Neural cell (in vitro differentiated cells): ENCODE measurements around the gene MACROH2A1. TPM values are rescaled to one million over a fixed set of nuclear protein-coding genes. Genes with fewer than 3 reads are reported as not detected.

Experiments used
- H2AFZ ChIP-seq: fragments of 200-600, 300-800 bp; sonication (generic), shearing (Covaris generic); 2 replicates; pipeline ENCODE4 v1.6.0; 2014; ENCODE audit warnings: low read depth, mild to moderate bottlenecking, antibody characterized with exemption, low read length, moderate library complexity
- H3F3A ChIP-seq: fragments of 200-600 bp; shearing (Covaris generic); 2 replicates; pipeline ENCODE4 v1.6.1; 2016; ENCODE audit warnings: mild to moderate bottlenecking, moderate library complexity, mixed read lengths, antibody characterized with exemption, low read length; ENCODE audit not compliant: insufficient read depth, poor library complexity, severe bottlenecking
- H3K27ac ChIP-seq: fragments of 200-600, 300-800 bp; sonication (generic), shearing (Covaris generic); 2 replicates; pipeline ENCODE4 v1.5.1; 2014; ENCODE audit warnings: mild to moderate bottlenecking, low read length, moderate library complexity
- H3K27me3 ChIP-seq: fragments of 300-800, 200-600 bp; sonication (generic), shearing (Covaris generic); 2 replicates; pipeline ENCODE4 v1.6.0; 2014; ENCODE audit warnings: mild to moderate bottlenecking, low read depth, low read length, moderate library complexity; ENCODE audit not compliant: insufficient read depth
- H3K36me3 ChIP-seq: fragments of 300-800, 200-600 bp; sonication (generic), shearing (Covaris generic); 2 replicates; pipeline ENCODE4 v1.5.1; 2014; ENCODE audit warnings: mild to moderate bottlenecking, antibody characterized with exemption, low read length, moderate library complexity; ENCODE audit not compliant: insufficient read depth
- H3K4me2 ChIP-seq: fragments of 300-800, 200-600 bp; sonication (generic), shearing (Covaris generic); 2 replicates; pipeline ENCODE4 v1.6.0; 2014; ENCODE audit warnings: mild to moderate bottlenecking, low read length
- H3K4me3 ChIP-seq: fragments of 300-800, 200-600 bp; sonication (generic), shearing (Covaris generic); 2 replicates; pipeline ENCODE4 v1.5.1; 2014; ENCODE audit warnings: mild to moderate bottlenecking, low read length, moderate library complexity
- H3K79me2 ChIP-seq: fragments of 200-600 bp; shearing (Covaris generic); replicated peaks from 2 replicates; pipeline ENCODE4 v1.6.0; 2014; ENCODE audit warnings: mild to moderate bottlenecking, low read length, moderate library complexity; ENCODE audit not compliant: insufficient read depth
- H3K9ac ChIP-seq: fragments of 300-800, 200-600 bp; sonication (generic), shearing (Covaris generic); 2 replicates; pipeline ENCODE4 v1.6.1; 2016; ENCODE audit warnings: mild to moderate bottlenecking, low read length, mixed read lengths
- H3K9me2 ChIP-seq: fragments of 200-600 bp; shearing (Covaris generic); 2 replicates; pipeline ENCODE4 v1.6.1; 2016; ENCODE audit warnings: mild to moderate bottlenecking, low read length, mixed read lengths; ENCODE audit not compliant: insufficient read depth
- H3K9me3 ChIP-seq: fragments of 200-600, 300-800 bp; sonication (generic), shearing (Covaris generic); 2 replicates; pipeline ENCODE4 v1.6.1; 2016; ENCODE audit warnings: mild to moderate bottlenecking, mixed run types, low read length, moderate library complexity, mixed read lengths
- H4K20me1 ChIP-seq: fragments of 200-600 bp; shearing (Covaris generic); 2 replicates; pipeline ENCODE4 v1.6.1; 2016; ENCODE audit warnings: mild to moderate bottlenecking, mixed run types; ENCODE audit not compliant: insufficient read depth
- CTCF ChIP-seq: fragments of 450-650 bp; IDR thresholded peaks from 2 replicates; pipeline ENCODE4 v1.5.1; 2014; ENCODE audit warnings: antibody characterized with exemption, mild to moderate bottlenecking, moderate library complexity; ENCODE audit not compliant: poor library complexity, severe bottlenecking
- EP300 ChIP-seq: fragments of 450-650 bp; conservative IDR thresholded peaks from 2 replicates; pipeline ENCODE4 v1.6.1; 2014; ENCODE audit warnings: antibody characterized with exemption, mild to moderate bottlenecking, moderate library complexity; ENCODE audit not compliant: poor library complexity, severe bottlenecking
- EZH2 ChIP-seq: fragments of 200-600, 300-800 bp; shearing (Covaris generic), sonication (generic); IDR thresholded peaks from 2 replicates; pipeline ENCODE4 v1.6.1; 2014; ENCODE audit warnings: antibody characterized with exemption, low read length, borderline replicate concordance, mild to moderate bottlenecking; ENCODE audit not compliant: insufficient read depth, poor library complexity, severe bottlenecking
- MXI1 ChIP-seq: fragments of 450-650 bp; conservative IDR thresholded peaks from 2 replicates; pipeline ENCODE4 v1.6.1; 2014; ENCODE audit warnings: antibody characterized with exemption, mild to moderate bottlenecking; ENCODE audit not compliant: poor library complexity, severe bottlenecking
- POLR2AphosphoS5 ChIP-seq: IDR thresholded peaks from 2 replicates; pipeline ENCODE4 v1.6.1; 2012
- RAD21 ChIP-seq: fragments of 450-650 bp; conservative IDR thresholded peaks from 2 replicates; pipeline ENCODE4 v1.6.1; 2014; ENCODE audit warnings: antibody characterized with exemption, mild to moderate bottlenecking, moderate library complexity
- REST ChIP-seq: IDR thresholded peaks from 2 replicates; pipeline ENCODE4 v1.6.1; 2012; ENCODE audit warnings: borderline replicate concordance
- SMC3 ChIP-seq: fragments of 450-650 bp; conservative IDR thresholded peaks from 2 replicates; pipeline ENCODE4 v1.6.1; 2014; ENCODE audit warnings: antibody characterized with exemption, mild to moderate bottlenecking, moderate library complexity; ENCODE audit not compliant: poor library complexity
- TAF1 ChIP-seq: IDR thresholded peaks from 2 replicates; pipeline ENCODE4 v1.6.1; 2012; ENCODE audit warnings: low read depth
- polyA plus RNA-seq: library from polyadenylated mRNA; depleted of rRNA; stranded (reverse); fragments of >200 nt; gene quantifications from 2 replicates; pipeline ENCODE4 v1.2.3, GENCODE V29; 2014

MACROH2A1 gene
- polyA plus RNA-seq, 1 donor from 2014 or later = 351 TPM

GRCh38 chr5:135309391-135310327, 89.4 kb downstream of the MACROH2A1 start:
- H3K27ac ChIP-seq = no peak overlapping the region
- H3K79me2 ChIP-seq = no peaks in the 10 kb centered on the region
- H4K20me1 ChIP-seq = no peaks in the 10 kb centered on the region
- no peaks in the 10 kb centered on the region for H3K9me3 ChIP-seq
- H2AFZ ChIP-seq = no peak overlapping the region
- H3K36me3 ChIP-seq = no peaks in the 10 kb centered on the region
- H3K9ac ChIP-seq = no peak overlapping the region
- H3F3A ChIP-seq = no peaks in the 10 kb centered on the region
- H3K27me3 ChIP-seq = no peaks in the 10 kb centered on the region
- H3K4me3 ChIP-seq = no peak overlapping the region
- TF ChIP-seq POLR2AphosphoS5 = no peak
- no peak for TF ChIP-seq TAF1
- no peak for TF ChIP-seq MXI1
- no peak for TF ChIP-seq RAD21
- TF ChIP-seq SMC3 = no peak
- TF ChIP-seq EP300 = no peak
- no peak for TF ChIP-seq EZH2
- H3K4me2 ChIP-seq = no peak overlapping the region
- no peaks in the 10 kb centered on the region for H3K9me2 ChIP-seq

- TF ChIP-seq TAF1 (no peak), SMC3 (no peak), EZH2 (no peak), RAD21 (no peak), REST (no peak), POLR2AphosphoS5 (no peak), CTCF (no peak), EP300 (no peak), MXI1 (no peak)
- H3K4me3 ChIP-seq = no peak overlapping the region
- H3K36me3 ChIP-seq = no peaks in the 10 kb centered on the region
- H3K9ac ChIP-seq = no peak overlapping the region
- no peak overlapping the region for H3K4me2 ChIP-seq
- H3K9me3 ChIP-seq = no peaks in the 10 kb centered on the region
- no peak overlapping the region for H3K27ac ChIP-seq
- no peaks in the 10 kb centered on the region for H3F3A ChIP-seq
- no peak overlapping the region for H2AFZ ChIP-seq
- no peaks in the 10 kb centered on the region for H3K79me2 ChIP-seq
- H4K20me1 ChIP-seq = no peaks in the 10 kb centered on the region
- no peaks in the 10 kb centered on the region for H3K9me2 ChIP-seq
- H3K27me3 ChIP-seq = no peaks in the 10 kb centered on the region
Observed at GRCh38 chr5:135308752-135309151, 90.3 kb downstream of the MACROH2A1 start.
